Skeletal muscle cell (primary cell): ENCODE data around the gene DDB1.
A peak's percentile ranks its signal among the peaks of the same experiment; 100 is the strongest.

Experiments used
- DNase-seq: peaks from one replicate; pipeline ENCODE4 v3.0.0-alpha.2; 2010; ENCODE audit warnings: low read depth
- H3K4me3 ChIP-seq: 2 replicates; pipeline ENCODE4 v1.5.1; 2011; ENCODE audit warnings: low read depth, mild to moderate bottlenecking, control low read depth, low read length, moderate library complexity

The DDB1 gene

DNA sequence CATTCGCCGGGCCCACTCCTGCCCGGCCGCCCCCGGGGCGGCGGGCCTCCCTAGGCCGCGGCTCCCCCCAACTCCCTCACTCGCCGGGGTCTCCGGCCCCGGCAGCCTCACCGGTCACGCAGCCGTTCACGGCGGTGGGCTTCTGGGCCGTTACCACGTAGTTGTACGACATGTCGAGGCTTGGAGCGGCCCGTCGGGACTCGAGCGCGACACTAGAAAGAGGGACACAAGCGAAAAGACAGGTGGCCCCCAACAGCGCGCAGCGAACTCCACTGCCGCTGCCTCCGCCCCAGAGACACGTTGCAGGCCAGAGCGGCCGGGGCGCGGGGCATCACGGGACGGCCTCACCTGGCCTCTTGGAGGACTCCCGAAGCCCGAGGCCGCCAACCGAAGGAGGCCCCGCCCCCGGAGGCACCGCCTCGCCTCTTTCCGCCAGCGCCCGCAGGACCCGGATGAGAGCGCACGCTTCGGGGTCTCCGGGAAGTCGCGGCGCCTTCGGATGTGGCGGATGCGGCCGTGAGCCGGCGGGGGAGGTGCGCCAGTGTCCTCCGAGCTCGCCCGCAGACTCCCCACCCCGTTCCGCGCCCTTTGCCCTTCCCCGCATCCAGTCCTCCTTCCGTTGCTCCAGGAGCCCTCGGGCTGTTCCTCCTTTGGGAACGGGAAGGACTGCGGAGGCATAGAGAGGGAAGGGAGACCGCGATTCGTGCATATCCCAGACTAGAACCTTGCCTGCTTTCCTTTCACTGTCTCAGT, at the start of gene DDB1, which contains the start of gene TKFC:
Gene DDB1, minus strand, starts transcription at position 309 of the 753 bp plus-strand sequence. Its CDS starts 137 bp downstream, at position 172.
Gene TKFC, plus strand, starts transcription at position 432 of the 753 bp plus-strand sequence. CDS start 1,501 bp downstream, outside the sequence.
- peak; percentile 72 for DNase-seq
- peak within 1 kb of the TSS; percentile 99 for H3K4me3 ChIP-seq

DNA sequence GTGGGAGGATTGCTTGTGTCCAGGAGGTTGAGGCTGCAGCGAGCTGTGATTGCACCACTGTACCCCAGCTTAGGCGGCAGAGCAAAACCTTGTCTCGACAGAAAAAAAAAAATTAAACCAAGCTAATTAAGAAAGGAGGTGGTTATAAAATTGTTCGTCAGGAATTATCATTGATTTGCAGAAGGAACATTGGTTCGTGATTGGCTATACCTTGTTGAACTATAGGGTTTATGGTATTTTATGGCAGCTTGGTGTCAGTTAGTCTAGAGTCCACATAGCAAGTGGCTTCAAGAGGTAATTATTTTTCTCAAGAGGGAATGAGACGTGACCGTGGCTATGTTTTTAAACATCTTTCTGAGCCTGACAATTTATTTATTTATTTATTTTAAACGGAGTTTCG, 48.0 kb upstream of the DDB1 start:
- DNase-seq: no peak
- H3K4me3 ChIP-seq: no peak overlapping the region

DNA sequence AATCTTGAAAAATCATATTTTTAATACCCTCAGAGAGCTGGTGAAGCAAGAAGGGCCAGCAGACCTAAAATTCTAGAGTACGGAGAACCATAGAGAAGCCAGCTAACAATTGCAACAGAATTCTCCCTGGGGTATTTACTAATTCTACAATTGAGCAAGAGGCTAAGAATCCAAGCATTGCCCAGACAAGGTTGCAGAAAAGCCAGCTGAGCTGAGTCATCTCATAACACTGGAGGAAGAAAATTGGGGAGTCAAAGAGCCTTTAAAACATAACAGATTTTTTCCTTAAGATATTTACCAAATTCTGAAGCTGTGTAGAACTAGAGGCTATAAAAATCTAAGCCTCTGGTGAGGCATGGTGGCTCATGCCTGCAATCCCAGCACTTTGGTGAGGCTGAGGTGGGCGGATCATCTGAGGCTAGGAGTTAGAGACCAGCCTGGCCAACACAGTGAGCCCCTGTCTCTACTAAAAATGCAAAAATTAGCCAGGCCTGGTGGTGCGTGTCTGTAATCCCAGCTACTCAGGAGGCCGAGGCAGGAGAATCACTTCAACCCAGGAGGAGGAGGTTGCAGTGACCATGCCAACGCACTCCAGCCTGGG, 45.9 kb upstream of the DDB1 start:
- DNase-seq: peak; percentile 96
- H3K4me3 ChIP-seq: no peak overlapping the region

DNA sequence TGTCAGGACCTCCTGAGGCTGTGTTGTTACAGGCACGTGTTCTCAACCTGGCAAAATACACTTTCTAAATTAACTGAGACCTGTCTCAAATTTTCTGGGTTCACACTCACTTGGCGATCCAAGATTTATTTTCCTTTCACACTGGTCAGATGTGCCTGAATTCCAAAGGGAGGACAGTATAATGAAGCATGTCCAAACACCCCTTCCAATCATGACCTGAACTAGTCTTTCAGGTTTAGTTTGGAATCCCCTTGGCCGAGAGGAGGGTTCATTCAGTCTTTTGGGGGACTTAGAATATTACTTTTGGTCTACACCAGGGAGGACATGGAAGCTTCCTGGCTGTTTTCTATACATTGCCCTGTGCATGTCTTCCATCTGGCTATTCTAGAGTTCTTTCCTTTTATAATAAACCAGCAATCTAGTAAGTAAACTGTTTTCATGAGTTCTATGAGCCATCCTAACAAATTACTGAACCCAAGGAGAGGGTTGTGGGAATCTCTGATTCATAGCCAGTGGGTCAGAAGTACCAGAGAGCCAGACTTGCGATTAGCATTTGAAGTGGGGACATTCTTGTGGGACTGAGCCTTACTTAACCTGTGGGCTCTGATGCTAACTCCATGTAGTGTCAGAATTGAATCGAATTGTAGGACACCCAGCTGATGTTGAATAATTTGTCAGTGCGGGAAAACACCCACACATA, 44.7 kb upstream of the DDB1 start:
- H3K4me3 ChIP-seq: no peak overlapping the region
- no peak for DNase-seq

DNA sequence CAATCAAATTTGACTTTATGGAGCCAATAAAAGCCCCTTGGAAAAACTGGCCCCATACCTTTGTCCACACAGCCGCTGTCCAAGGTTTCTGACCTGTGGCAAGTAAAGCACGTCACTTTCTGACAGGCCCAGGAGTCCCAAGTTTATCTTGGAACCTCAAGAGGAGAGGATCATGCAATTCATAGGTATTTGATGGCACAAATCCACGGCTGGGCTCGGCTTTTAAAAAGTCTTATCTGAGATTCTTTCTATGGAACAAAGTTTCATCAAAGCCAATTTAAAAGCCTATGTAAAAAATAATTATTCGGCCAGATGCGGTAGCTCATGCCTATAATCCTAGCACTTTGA, 42.8 kb upstream of the DDB1 start:
- DNase-seq: no peak
- no peak overlapping the region for H3K4me3 ChIP-seq

DNA sequence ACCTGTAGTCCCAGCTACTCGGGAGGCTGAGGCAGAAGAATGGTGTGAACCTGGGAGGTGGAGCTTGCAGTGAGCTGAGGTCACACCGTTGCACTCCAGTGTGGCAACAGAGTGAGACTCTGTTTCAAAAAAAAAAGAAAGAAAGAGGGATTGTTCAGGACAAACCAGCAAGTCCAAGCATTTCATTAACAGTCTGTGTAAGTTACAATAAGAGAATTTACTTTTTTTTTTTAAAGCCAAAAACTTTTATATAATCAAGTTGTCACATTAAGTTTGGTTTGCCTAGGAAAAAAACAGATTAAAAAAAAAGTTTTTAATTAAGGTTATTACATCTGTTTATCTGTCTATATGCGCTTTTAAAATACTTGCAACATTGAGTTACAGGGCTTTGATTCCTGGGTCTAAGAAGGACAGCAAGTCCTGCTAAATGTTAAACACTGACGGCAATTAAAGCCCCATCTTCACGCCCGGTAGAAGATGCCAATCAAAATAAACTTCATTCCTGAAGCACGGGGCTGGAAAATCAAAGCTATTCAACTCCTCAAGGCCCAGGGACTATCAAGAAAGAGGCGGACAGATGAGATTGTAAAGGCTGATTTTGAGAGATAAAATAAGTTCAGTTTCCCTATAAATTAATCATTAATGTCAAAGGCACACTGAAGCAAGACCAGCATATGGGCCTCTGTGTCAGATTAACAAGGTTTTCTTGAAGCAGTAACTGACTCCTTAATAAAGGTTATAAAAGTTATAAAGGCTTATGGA, 39.9 kb upstream of the DDB1 start:
- H3K4me3 ChIP-seq: no peak overlapping the region
- DNase-seq: no peak

DNA sequence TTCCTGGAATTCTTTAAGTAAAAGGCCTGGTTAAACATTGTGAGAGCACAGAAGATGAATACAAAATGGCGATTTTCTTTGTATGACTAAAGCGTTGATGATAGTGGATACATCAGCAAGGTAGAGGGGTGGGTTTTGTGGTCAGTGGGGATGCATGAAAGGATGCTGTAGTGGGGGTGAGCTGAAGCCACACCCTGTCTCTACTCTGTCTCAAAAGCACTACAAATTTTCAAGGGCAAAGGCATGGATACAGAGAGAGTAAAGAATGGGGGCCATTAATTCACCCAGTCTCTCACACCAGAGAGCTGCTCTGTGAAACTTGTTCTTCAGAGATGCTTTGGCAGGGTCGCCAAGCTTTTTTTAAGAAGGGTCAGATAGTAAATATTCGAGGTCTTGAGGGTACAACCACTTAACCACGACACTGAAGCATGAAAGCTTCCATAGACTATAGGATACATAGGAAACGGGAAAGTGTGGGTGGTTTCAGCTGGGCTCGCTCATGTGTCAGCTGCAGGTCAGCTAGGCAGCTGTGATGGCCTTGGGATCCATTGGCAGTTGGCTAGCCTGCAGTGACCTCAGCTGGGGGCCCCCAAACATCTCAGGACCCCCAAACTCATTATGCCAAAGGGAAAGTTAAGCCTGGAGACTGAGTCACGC, 37.6 kb upstream of the DDB1 start:
- H3K4me3 ChIP-seq: no peak overlapping the region

DNA sequence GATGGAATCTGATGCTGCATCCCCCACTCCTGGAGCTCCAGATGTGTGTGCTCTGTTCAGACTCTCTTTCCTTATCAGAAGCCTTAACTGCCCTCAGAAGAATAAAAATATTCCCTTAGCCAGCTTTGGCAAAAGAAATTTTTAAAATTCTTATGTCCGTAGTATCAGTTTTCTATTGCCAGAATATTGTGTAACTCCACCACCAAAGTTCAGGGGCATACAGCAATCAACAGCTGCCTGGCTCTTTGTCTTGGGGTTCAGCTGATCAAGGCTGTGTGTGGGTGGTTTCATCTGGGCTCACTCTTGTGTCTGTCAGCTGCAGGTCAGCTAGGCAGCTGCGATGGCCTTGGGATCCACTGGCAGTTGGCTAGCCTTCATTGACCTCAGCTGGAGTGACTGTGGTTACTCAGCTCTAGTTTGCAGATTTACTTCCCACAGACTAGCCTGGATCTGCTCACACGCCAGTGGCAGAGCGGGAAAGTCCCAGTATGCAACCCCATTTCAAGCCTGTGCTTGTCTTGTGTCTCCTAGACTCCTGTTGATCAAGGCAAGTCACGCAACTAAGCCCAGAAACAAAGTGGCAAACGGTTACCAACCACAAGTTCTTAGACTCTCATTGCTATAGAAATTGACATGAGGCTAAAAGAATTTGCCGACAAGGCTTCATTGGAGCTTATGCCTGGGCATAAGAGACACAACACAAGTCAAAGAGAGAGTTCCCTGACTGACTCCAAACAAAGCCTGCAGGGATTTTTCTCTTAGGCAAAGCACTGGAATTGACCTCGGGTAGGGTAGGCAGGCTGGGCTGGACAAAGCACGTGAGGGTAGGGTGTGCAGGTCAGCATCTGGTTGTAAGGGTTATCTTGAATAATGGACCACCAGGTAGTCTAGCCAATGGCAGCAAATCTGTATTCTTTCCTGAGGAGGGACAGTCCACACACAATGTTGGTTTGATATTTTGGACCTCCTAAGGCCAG, 36.8 kb upstream of the DDB1 start:
- peak; percentile 84 for DNase-seq
- H3K4me3 ChIP-seq: no peak overlapping the region

More for the DNA sequence above, 37.6 kb upstream of the DDB1 start:
- DNase-seq: no peak

DNA sequence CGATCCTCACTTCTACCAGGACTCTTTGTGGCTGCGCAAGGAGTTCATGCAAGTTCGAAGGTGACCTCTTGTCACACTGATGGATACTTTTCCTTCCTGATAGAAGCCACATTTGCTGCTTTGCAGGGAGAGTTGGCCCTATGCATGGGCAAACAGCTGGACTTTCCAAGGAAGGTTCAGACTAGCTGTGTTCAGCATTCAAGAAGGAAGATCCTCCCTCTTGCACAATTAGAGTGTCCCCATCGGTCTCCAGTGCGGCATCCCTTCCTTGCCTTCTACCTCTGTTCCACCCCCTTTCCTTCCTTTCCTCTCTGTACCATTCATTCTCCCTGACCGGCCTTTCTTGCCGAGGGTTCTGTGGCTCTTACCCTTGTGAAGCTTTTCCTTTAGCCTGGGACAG, 35.7 kb upstream of the DDB1 start:
- no peak for DNase-seq
- H3K4me3 ChIP-seq: no peak overlapping the region

DNA sequence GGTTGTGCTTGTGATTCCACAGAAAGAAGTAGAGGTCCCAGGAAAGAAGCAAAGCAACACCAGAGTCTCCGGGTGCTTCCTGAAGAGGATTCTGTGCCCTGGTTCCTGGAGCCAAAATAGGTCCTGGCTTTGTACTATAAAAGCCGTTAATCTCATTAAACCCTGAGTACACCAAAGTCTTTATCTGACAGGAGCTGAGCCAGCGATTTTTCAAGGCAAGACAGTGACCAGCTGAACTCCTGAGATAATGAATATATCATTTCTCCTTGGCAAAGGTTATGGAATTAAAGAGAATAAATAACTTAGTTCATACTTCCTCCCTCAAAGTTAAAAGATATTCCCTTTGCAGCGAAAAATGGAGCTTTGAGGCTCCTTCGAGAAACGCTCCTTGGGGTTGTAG, 34.5 kb upstream of the DDB1 start:
- no peak for DNase-seq
- H3K4me3 ChIP-seq: no peak overlapping the region

DNA sequence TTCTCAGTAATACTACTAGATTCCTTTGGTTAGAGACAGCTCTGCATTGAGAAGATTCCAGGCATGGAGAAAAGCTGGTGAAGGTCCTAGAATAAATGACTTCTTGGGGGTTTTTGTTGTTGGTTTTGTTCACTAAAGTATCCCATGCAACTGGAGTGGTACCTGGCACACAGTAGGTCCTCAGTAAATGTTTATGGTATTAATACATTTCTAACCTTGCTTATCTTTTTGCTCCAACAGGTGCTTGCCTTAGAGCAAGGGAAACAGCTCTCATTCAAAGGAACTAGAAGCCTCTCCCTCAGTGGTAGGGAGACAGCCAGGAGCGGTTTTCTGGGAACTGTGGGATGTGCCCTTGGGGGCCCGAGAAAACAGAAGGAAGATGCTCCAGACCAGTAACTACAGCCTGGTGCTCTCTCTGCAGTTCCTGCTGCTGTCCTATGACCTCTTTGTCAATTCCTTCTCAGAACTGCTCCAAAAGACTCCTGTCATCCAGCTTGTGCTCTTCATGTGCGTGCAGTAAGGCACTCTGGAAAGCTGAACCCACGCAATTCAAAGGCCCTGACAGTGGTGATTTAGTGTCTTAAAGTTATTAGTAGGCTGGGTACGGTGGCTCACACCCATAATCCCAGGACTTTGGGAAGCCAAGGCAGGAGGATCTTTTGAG, 31.2 kb upstream of the DDB1 start:
- DNase-seq: no peak
- H3K4me3 ChIP-seq: no peak overlapping the region

DNA sequence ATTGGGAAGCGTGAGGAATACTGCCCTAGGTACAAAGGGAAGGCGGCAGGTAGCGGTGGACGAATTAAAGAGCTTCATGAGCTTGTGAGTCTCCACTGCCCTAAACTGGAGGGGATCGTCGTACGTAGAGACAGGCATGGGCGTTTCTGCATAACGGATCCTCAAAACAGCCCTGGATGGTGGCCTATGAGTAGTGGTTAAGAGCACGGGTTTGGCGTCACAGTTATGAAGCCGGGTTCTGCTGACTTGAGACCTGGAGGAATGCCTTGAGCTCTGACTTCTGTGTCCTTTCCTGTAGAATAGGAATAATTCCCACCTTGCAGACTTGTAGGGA, 29.6 kb upstream of the DDB1 start:
- DNase-seq: no peak
- H3K4me3 ChIP-seq: peak overlapping the region; percentile 82

DNA sequence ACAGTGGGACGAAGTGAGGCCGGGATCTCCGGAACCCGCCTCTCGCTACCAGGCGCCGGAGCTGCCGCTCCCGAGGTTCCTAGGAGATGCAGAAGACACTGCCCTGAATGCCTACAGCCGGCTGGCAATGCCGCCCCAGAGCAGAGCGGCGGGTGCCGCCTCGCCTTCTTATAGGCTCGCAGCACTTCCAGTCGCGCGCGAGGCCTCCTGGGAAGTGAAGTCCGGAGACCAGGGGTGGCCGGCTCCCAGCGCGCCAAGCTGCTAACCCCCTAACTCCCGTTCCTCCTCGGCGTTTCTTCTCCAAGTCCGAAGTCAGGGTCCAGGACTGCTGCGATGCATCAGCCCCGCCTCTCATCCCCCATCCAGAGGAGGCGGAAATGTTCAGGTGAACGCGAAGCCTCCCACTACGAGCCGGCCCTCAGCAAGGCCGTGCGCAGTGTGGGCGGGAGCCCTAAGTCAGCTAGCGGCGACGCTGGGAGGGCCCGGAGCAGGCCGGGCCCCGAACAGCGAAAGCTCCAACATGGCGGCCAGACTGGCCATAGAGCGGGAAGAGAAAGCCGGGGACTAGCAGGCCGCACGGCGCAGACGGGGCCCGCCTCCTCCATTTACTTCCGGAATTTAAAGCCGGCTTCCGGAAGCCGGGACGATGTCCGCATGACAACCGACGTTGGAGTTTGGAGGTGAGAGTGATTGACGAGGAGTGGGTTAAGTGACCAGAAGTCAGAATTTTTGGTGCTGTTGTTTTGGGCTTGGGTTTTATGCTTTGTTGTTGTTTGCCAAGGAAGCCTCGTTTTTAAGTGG, 29.0 kb upstream of the DDB1 start, which contains the start of the genes CYB561A3 and TMEM138:
Gene CYB561A3, minus strand, starts transcription at position 142 of the 801 bp plus-strand sequence. CDS start 5,169 bp downstream, outside the sequence.
Gene TMEM138, plus strand, starts transcription at position 634 of the 801 bp plus-strand sequence. CDS start 2,017 bp downstream, outside the sequence.
- DNase-seq: peak; percentile 75
- H3K4me3 ChIP-seq: peak within 1 kb of the TSS; percentile 82

DNA sequence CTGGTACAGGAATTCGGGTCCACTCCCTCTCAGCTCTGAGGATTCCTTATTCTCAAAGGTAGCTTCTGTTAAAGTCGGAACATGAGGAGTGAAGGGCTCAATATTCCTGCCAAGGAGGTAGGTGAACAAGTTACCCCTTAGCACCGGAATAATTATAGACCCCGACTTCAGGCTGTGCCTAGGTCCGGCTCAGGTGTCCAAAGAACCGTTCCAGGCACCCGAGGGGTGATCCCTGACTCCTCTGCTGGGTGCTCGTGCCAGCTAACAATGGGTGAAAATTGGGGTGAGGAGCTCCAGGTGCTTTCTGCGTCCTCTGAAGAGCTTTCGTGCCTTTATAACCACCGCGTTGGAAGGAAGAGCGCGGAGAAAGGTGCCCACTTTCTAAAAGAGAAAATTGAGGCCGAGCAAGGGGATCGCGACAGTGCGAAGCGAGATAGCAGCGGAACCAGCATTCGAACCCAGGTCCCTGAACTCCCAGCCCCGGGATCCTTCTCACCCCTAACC, 28.4 kb upstream of the DDB1 start:
- H3K4me3 ChIP-seq: peak overlapping the region; percentile 82
- DNase-seq: no peak

DNA sequence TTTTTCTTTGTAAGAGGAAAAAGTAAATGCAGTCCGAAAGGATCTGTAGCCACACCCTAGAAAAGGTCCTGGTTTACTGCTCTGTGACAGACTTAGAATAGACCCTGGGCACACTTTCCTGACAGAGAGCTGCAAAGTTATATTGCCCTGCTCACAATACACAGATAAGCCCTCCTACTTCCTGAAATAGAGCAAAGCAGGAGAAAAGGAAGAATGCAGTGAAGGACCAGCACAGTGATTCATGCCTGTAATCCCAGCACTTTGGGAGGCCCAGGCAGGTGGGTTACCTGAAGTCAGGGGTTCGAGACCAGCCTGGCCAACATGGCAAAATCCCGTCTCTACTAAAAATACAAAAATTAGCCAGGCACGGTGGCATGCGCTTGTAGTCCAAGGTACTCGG, 26.6 kb upstream of the DDB1 start:
- no peak for DNase-seq
- H3K4me3 ChIP-seq: no peak overlapping the region

DNA sequence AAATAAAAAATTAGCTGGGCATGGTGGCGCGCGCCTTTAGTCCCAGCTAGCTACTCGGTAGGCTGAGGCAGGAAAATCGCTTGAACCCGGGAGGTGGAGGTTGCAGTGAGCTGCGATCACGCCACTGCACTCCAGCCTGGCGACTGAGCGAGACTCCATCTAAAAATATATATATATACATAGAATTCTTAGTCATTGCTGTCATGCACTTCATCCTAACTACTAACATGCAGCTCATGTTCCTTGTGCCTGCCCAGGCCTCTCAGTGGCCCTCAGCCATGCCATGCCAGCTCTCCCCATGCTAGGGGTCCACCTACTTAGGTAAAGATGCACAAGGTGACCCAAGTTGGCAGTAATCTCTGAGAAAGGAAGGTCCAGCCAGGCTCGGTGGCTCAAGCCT, 25.7 kb upstream of the DDB1 start:
- H3K4me3 ChIP-seq: no peak overlapping the region
- DNase-seq: no peak

DNA sequence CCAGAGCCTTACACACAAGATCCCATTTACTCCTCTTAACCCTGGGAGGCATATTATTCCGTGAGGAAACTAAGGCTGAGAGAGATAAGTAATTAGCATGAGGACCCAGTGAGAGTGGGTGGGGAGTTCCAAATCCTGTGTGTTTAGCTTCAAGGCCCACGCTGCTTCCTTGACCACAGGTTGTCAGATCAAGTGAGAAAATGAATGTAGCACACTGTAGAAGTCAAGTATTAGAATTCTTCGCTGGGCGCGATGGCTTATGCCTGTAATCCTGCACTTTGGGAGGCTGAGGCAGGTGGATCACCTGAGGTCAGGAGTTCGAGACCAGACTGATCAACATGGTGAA, 25.0 kb upstream of the DDB1 start:
- no peak for DNase-seq
- no peak overlapping the region for H3K4me3 ChIP-seq
